ENCODE results near the gene EMB. TPM values are rescaled to one million over a fixed set of nuclear protein-coding genes. Genes with fewer than 3 reads are reported as not detected.
A peak's percentile ranks its signal among the peaks of the same experiment; 100 is the strongest.
"Not testable (repeated sequence)": the region's sequence is repeated elsewhere in the genome, so short reads cannot be mapped to it uniquely, and the experiment has no call there.

EMB gene
- total RNA-seq: 1 to 10 TPM in 4 of 6 experiments, under 1 TPM in 2; 0.74 to 3.0 (median 2.0) TPM
- long read RNA-seq: 0 reads

- ATAC-seq (peak; percentile 74 to 77 (median 76)), DNase-seq (peak; percentile 61 to 71 (median 66))
- Histone ChIP-seq H3K27ac (peak within 1 kb of the TSS in 1 of 3 donors; percentile 47), H3K9me3 (no peaks in the 10 kb centered on the region), H3K27me3 (peaks cover 0 to 8% of the 10 kb centered on the region in 2 donors), H3K4me3 (peak within 1 kb of the TSS; percentile 18 to 48 (median 18)), H3K36me3 (no peaks in the 10 kb centered on the region), H3K4me1 (no peaks in the 10 kb centered on the region)
- intact Hi-C loops (cut with DNase I): no loop called here
- TF ChIP-seq POLR2A (IDR thresholded peaks at IDR 0.05) (no peak), CTCF (IDR thresholded peaks at IDR 0.05) (no peak)
- 3% methylated on average over 24 of the region's 80 CpGs for WGBS (ENCODE audit: insufficient coverage, low coverage, low lambda C conversion rate, missing lambda C conversion rate)
Observed at GRCh38 chr5:50440651-50441492, at the start of gene EMB. EMB (minus strand) TSS chr5:50441288; CDS start chr5:50441151, 137 bp downstream.

- DNase-seq; H3K27me3 ChIP-seq; H3K4me3 ChIP-seq; H3K4me1 ChIP-seq; H3K9me3 ChIP-seq; ATAC-seq; intact Hi-C loops (cut with DNase I); H3K36me3 ChIP-seq; H3K27ac ChIP-seq: not testable (repeated sequence)
- WGBS (ENCODE audit: insufficient coverage, low coverage, low lambda C conversion rate, missing lambda C conversion rate): 93% methylated on average over 3 of the region's 10 CpGs
Observed at GRCh38 chr5:50489491-50489890, 48.4 kb upstream of the EMB start.

- H3K27me3 ChIP-seq; H3K4me3 ChIP-seq; ATAC-seq; H3K36me3 ChIP-seq; H3K4me1 ChIP-seq; H3K9me3 ChIP-seq; intact Hi-C loops (cut with DNase I); H3K27ac ChIP-seq; DNase-seq: not testable (repeated sequence)
- WGBS (ENCODE audit: insufficient coverage, low coverage, low lambda C conversion rate, missing lambda C conversion rate): 62% methylated on average over 2 of the region's 2 CpGs
Observed at GRCh38 chr5:50478790-50479189, 37.7 kb upstream of the EMB start.

- intact Hi-C loops (cut with DNase I): no loop called here
- Histone ChIP-seq H3K9me3 (no peaks in the 10 kb centered on the region), H3K4me1 (no peaks in the 10 kb centered on the region), H3K27me3 (no peaks in the 10 kb centered on the region), H3K4me3 (no peak overlapping the region), H3K36me3 (no peaks in the 10 kb centered on the region), H3K27ac (no peak overlapping the region)
- no peak for ATAC-seq
- 24% methylated on average over 1 of the region's 1 CpG for WGBS (ENCODE audit: insufficient coverage, low coverage, low lambda C conversion rate, missing lambda C conversion rate)
- no peak for TF ChIP-seq CTCF (IDR thresholded peaks at IDR 0.05)
- TF ChIP-seq POLR2A (IDR thresholded peaks at IDR 0.05): no peak
- no peak for DNase-seq
Observed at GRCh38 chr5:50476549-50476948, 35.5 kb upstream of the EMB start.

GRCh38 chr5:50465015-50465414 lies 23.9 kb upstream of the EMB start:
- ATAC-seq; H3K4me1 ChIP-seq; H3K4me3 ChIP-seq; DNase-seq; H3K27ac ChIP-seq; intact Hi-C loops (cut with DNase I); H3K36me3 ChIP-seq; H3K9me3 ChIP-seq; H3K27me3 ChIP-seq: not testable (repeated sequence)
- 93% methylated on average over 3 of the region's 23 CpGs for WGBS (ENCODE audit: insufficient coverage, low coverage, low lambda C conversion rate, missing lambda C conversion rate)

- 71% methylated on average over 1 of the region's 1 CpG for WGBS (ENCODE audit: insufficient coverage, low coverage, low lambda C conversion rate, missing lambda C conversion rate)
- no peak overlapping the region for H3K27ac ChIP-seq
Observed at GRCh38 chr5:50463726-50464125, 22.6 kb upstream of the EMB start.

More at GRCh38 chr5:50463726-50464125, 22.6 kb upstream of the EMB start:
- DNase-seq (no peak), ATAC-seq (no peak)
- no peaks in the 10 kb centered on the region for H3K4me1 ChIP-seq
- no peak overlapping the region for H3K4me3 ChIP-seq
- no peak for TF ChIP-seq POLR2A (IDR thresholded peaks at IDR 0.05)
- no peak for TF ChIP-seq CTCF (IDR thresholded peaks at IDR 0.05)
- intact Hi-C loops (cut with DNase I): no loop called here
- no peaks in the 10 kb centered on the region for H3K27me3 ChIP-seq
- H3K36me3 ChIP-seq: no peaks in the 10 kb centered on the region
- no peaks in the 10 kb centered on the region for H3K9me3 ChIP-seq
